Spleen (tissue), 7 donors: ENCODE results near the gene ANKRD12.

Source experiments
- POLR2A ChIP-seq, 3 donors: fragments of 450-650 bp; IDR thresholded peaks; one replicate each; pipeline ENCODE4 v1.5.1; 2017; ENCODE audit warnings: antibody characterized with exemption in 3 of 3, mild to moderate bottlenecking in 1 of 3
- TF ChIP-seq, protein P1 (sequence below), 11 experiments: fragments of 200-600 bp in 7 of 11; fragments of 450-650 bp in 4 of 11; sonication (generic) in 4 of 11; IDR thresholded peaks in 8 of 11; conservative IDR thresholded peaks in 3 of 11; 1 replicate in 7 of 11; 2 replicates in 4 of 11; pipeline versions ENCODE4 v1.4.0 to v1.8.0; 2016 to 2021; ENCODE audit warnings: antibody characterized with exemption in 11 of 11, inconsistent platforms in 4 of 11, mild to moderate bottlenecking in 1 of 11
- donor health status: DM: no; HTN: no; CAD: no; lungs with moderate emphysema.
- donor health status: DM: no; HTN: no; CAD: no.
- donor health status: DM: no; HTN: no; CAD: no.

DNA sequence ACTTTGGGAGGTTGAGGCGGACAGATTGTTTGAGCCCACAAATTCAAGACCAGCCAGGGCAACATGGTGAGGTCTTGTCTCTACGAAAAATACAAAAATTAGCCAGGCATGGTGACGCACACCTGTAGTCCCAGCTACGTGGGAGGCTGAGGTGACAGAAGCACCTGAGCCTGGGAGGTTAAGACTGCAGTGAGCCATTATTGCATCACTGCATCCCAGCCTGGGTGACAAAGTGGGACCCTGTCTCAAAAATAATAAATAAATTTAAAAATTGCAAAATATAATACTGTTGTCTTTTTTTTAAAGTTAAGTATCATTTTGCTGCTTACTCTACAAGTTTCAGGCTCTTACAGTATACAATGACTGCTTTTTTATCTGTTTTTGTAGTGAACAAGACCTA, 4.0 kb upstream of the ANKRD12 start:
- TF ChIP-seq, protein P1, sequence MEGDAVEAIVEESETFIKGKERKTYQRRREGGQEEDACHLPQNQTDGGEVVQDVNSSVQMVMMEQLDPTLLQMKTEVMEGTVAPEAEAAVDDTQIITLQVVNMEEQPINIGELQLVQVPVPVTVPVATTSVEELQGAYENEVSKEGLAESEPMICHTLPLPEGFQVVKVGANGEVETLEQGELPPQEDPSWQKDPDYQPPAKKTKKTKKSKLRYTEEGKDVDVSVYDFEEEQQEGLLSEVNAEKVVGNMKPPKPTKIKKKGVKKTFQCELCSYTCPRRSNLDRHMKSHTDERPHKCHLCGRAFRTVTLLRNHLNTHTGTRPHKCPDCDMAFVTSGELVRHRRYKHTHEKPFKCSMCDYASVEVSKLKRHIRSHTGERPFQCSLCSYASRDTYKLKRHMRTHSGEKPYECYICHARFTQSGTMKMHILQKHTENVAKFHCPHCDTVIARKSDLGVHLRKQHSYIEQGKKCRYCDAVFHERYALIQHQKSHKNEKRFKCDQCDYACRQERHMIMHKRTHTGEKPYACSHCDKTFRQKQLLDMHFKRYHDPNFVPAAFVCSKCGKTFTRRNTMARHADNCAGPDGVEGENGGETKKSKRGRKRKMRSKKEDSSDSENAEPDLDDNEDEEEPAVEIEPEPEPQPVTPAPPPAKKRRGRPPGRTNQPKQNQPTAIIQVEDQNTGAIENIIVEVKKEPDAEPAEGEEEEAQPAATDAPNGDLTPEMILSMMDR (IDR thresholded peaks at IDR 0.05 in 8 of 11, conservative IDR thresholded peaks at IDR 0.05 in 3 of 11), result no peak
- no peak for TF ChIP-seq POLR2A (IDR thresholded peaks at IDR 0.05)
